ENCODE results near the gene DCDC2B. TPM values are rescaled to one million over a fixed set of nuclear protein-coding genes. Genes with fewer than 3 reads are reported as not detected.

Gene DCDC2B
- total and polyA plus RNA-seq, 2 of the 13 experiments (the other 11 are each of a cell fraction or from before 2014, with no cell fraction given): not detected

DNA sequence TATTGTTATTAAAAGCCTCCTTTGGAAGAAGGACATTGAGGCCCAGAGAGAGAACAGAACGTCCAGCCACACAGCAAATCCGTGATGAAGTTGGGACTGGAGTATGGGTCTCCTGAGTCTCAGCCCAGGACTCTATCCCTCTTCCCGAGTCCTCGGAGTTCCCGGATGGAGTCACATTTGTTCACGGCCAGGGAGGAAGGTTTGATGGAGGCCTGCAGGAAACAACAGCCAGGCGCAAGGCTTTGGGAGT, 29.8 kb upstream of the DCDC2B start (continued):
- TF ChIP-seq, protein P1, sequence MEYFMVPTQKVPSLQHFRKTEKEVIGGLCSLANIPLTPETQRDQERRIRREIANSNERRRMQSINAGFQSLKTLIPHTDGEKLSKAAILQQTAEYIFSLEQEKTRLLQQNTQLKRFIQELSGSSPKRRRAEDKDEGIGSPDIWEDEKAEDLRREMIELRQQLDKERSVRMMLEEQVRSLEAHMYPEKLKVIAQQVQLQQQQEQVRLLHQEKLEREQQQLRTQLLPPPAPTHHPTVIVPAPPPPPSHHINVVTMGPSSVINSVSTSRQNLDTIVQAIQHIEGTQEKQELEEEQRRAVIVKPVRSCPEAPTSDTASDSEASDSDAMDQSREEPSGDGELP (IDR thresholded peaks at IDR 0.05; ENCODE audit: borderline replicate concordance, low read depth): no peak
- no peak for TF ChIP-seq ZNF180 (CRISPR knock-in tag; IDR thresholded peaks at IDR 0.05; ENCODE audit: borderline replicate concordance, low read depth)
- TF ChIP-seq ZNF737 (CRISPR knock-in tag; IDR thresholded peaks at IDR 0.05; ENCODE audit: borderline replicate concordance): no peak
- TF ChIP-seq ZNF543 (CRISPR knock-in tag; IDR thresholded peaks at IDR 0.05): no peak
- TF ChIP-seq, protein P2, sequence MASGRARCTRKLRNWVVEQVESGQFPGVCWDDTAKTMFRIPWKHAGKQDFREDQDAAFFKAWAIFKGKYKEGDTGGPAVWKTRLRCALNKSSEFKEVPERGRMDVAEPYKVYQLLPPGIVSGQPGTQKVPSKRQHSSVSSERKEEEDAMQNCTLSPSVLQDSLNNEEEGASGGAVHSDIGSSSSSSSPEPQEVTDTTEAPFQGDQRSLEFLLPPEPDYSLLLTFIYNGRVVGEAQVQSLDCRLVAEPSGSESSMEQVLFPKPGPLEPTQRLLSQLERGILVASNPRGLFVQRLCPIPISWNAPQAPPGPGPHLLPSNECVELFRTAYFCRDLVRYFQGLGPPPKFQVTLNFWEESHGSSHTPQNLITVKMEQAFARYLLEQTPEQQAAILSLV (CRISPR knock-in tag; IDR thresholded peaks at IDR 0.05; ENCODE audit: borderline replicate concordance): no peak
- TF ChIP-seq ZBTB8A (CRISPR knock-in tag; IDR thresholded peaks at IDR 0.05; ENCODE audit: borderline replicate concordance, low read depth): no peak
- TF ChIP-seq HNF4G (IDR thresholded peaks at IDR 0.05; ENCODE audit: borderline replicate concordance, low read depth, low read length): no peak
- no peak for TF ChIP-seq HNF4G (CRISPR knock-in tag; IDR thresholded peaks at IDR 0.05; ENCODE audit: borderline replicate concordance, low read depth)
- TF ChIP-seq ZNF335 (CRISPR knock-in tag; IDR thresholded peaks at IDR 0.05): no peak
- TF ChIP-seq, protein P3, sequence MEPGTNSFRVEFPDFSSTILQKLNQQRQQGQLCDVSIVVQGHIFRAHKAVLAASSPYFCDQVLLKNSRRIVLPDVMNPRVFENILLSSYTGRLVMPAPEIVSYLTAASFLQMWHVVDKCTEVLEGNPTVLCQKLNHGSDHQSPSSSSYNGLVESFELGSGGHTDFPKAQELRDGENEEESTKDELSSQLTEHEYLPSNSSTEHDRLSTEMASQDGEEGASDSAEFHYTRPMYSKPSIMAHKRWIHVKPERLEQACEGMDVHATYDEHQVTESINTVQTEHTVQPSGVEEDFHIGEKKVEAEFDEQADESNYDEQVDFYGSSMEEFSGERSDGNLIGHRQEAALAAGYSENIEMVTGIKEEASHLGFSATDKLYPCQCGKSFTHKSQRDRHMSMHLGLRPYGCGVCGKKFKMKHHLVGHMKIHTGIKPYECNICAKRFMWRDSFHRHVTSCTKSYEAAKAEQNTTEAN (CRISPR knock-in tag; conservative IDR thresholded peaks at IDR 0.05): no peak
- TF ChIP-seq, protein P4, sequence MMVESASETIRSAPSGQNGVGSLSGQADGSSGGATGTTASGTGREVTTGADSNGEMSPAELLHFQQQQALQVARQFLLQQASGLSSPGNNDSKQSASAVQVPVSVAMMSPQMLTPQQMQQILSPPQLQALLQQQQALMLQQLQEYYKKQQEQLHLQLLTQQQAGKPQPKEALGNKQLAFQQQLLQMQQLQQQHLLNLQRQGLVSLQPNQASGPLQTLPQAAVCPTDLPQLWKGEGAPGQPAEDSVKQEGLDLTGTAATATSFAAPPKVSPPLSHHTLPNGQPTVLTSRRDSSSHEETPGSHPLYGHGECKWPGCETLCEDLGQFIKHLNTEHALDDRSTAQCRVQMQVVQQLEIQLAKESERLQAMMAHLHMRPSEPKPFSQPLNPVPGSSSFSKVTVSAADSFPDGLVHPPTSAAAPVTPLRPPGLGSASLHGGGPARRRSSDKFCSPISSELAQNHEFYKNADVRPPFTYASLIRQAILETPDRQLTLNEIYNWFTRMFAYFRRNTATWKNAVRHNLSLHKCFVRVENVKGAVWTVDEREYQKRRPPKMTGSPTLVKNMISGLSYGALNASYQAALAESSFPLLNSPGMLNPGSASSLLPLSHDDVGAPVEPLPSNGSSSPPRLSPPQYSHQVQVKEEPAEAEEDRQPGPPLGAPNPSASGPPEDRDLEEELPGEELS (CRISPR knock-in tag; IDR thresholded peaks at IDR 0.05): no peak
- TF ChIP-seq KLF6 (CRISPR knock-in tag; IDR thresholded peaks at IDR 0.05): no peak
- no peak for TF ChIP-seq ZNF530 (CRISPR knock-in tag; IDR thresholded peaks at IDR 0.05; ENCODE audit: low read depth)
- TF ChIP-seq, protein P5, sequence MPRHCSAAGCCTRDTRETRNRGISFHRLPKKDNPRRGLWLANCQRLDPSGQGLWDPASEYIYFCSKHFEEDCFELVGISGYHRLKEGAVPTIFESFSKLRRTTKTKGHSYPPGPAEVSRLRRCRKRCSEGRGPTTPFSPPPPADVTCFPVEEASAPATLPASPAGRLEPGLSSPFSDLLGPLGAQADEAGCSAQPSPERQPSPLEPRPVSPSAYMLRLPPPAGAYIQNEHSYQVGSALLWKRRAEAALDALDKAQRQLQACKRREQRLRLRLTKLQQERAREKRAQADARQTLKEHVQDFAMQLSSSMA (CRISPR knock-in tag; IDR thresholded peaks at IDR 0.05): 0 out of 2 replicates have a peak, but pooled peaks have one; percentile 59
- no peak for TF ChIP-seq NFYC (CRISPR knock-in tag; IDR thresholded peaks at IDR 0.05)
- no peak for TF ChIP-seq EED (CRISPR knock-in tag; IDR thresholded peaks at IDR 0.05)
- TF ChIP-seq CBX1 (IDR thresholded peaks at IDR 0.05; ENCODE audit: low read depth): no peak
- TF ChIP-seq ZNF496 (CRISPR knock-in tag; IDR thresholded peaks at IDR 0.05; ENCODE audit: insufficient replicate concordance): no peak
- no peak for TF ChIP-seq NKX3-1 (CRISPR knock-in tag; IDR thresholded peaks at IDR 0.05)
- 0 out of 2 replicates have a peak, but pooled peaks have one; percentile 1 for TF ChIP-seq REL (CRISPR knock-in tag; conservative IDR thresholded peaks at IDR 0.05)
- TF ChIP-seq SSRP1 (CRISPR knock-in tag; IDR thresholded peaks at IDR 0.05): no peak
- TF ChIP-seq SRF (IDR thresholded peaks at IDR 0.05; ENCODE audit: low read depth, low read length): no peak
- TF ChIP-seq SMAD9 (CRISPR knock-in tag; IDR thresholded peaks at IDR 0.05): no peak
- no peak for TF ChIP-seq ZNF780A (CRISPR knock-in tag; IDR thresholded peaks at IDR 0.05)
- no peak for TF ChIP-seq PITX1 (CRISPR knock-in tag; IDR thresholded peaks at IDR 0.05)
- no peak for TF ChIP-seq MTF1 (CRISPR knock-in tag; IDR thresholded peaks at IDR 0.05)
- 0 out of 2 replicates have a peak, but pooled peaks have one; percentile 40 for TF ChIP-seq ZSCAN22 (CRISPR knock-in tag; IDR thresholded peaks at IDR 0.05)
- TF ChIP-seq ZNF768 (CRISPR knock-in tag; IDR thresholded peaks at IDR 0.05): no peak
- no peak for TF ChIP-seq HOXA3 (CRISPR knock-in tag; IDR thresholded peaks at IDR 0.05)
